GM12878 (cell line): ENCODE data around the gene AP3B1.

Source experiments
- KLF5 ChIP-seq: fragments of 450-650 bp; IDR thresholded peaks from 2 replicates; pipeline ENCODE4 v1.6.1; 2014; ENCODE audit warnings: mild to moderate bottlenecking; ENCODE audit not compliant: partially characterized antibody
- SREBF2 ChIP-seq: IDR thresholded peaks from 2 replicates; pipeline ENCODE4 v1.6.1; 2012; ENCODE audit warnings: mild to moderate bottlenecking, low read length
- STAT3 ChIP-seq: IDR thresholded peaks from 2 replicates; pipeline ENCODE4 v1.6.1; 2011; ENCODE audit warnings: low read depth, low read length, improper control_type of control experiment
- TF ChIP-seq, protein P1 (sequence below), 3 experiments: IDR thresholded peaks in 2 of 3; conservative IDR thresholded peaks in 1 of 3; 2 replicates each; pipeline ENCODE4 v1.5.1; 2011; ENCODE audit warnings: low read depth in 3 of 3, low read length in 3 of 3, mild to moderate bottlenecking in 3 of 3, control low read depth in 2 of 3, moderate library complexity in 2 of 3, inconsistent platforms in 1 of 3, mixed read lengths in 1 of 3; ENCODE audit not compliant: control insufficient read depth in 2 of 3, insufficient read depth in 1 of 3; ENCODE audit errors: extremely low read depth in 1 of 3
- TF ChIP-seq, protein P2 (sequence below): fragments of 450-650 bp; IDR thresholded peaks from 2 replicates; pipeline ENCODE4 v1.6.1; 2017; ENCODE audit warnings: mild to moderate bottlenecking

DNA sequence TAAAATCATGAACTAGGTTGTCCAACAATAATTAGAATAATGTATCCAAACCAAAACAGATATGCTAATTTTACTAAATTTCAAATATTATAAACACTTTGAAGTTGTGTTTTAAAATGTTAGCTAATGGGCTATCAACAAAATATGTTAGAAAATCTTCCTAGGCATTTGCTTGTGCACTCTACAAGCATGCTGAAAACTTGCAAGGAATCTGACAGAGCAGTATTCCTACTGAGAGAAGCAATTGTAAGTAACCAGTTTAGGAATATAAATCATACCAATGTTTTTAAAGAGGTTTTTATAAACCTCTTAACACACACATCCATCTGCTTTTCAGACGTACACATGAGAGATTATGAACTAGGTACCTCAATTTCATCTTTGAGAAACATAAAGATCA lies 289.9 kb downstream of the AP3B1 start:
- TF ChIP-seq KLF5 = no peak
- no peak for TF ChIP-seq STAT3
- TF ChIP-seq, protein P1, sequence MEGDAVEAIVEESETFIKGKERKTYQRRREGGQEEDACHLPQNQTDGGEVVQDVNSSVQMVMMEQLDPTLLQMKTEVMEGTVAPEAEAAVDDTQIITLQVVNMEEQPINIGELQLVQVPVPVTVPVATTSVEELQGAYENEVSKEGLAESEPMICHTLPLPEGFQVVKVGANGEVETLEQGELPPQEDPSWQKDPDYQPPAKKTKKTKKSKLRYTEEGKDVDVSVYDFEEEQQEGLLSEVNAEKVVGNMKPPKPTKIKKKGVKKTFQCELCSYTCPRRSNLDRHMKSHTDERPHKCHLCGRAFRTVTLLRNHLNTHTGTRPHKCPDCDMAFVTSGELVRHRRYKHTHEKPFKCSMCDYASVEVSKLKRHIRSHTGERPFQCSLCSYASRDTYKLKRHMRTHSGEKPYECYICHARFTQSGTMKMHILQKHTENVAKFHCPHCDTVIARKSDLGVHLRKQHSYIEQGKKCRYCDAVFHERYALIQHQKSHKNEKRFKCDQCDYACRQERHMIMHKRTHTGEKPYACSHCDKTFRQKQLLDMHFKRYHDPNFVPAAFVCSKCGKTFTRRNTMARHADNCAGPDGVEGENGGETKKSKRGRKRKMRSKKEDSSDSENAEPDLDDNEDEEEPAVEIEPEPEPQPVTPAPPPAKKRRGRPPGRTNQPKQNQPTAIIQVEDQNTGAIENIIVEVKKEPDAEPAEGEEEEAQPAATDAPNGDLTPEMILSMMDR (IDR thresholded peaks at IDR 0.05 in 2 of 3, conservative IDR thresholded peaks at IDR 0.05 in 1 of 3; ENCODE audit: control insufficient read depth in 2 of 3, extremely low read depth in 1 of 3, insufficient read depth in 1 of 3, low read depth in 3 of 3, low read length in 3 of 3) = no peak
- TF ChIP-seq, protein P2, sequence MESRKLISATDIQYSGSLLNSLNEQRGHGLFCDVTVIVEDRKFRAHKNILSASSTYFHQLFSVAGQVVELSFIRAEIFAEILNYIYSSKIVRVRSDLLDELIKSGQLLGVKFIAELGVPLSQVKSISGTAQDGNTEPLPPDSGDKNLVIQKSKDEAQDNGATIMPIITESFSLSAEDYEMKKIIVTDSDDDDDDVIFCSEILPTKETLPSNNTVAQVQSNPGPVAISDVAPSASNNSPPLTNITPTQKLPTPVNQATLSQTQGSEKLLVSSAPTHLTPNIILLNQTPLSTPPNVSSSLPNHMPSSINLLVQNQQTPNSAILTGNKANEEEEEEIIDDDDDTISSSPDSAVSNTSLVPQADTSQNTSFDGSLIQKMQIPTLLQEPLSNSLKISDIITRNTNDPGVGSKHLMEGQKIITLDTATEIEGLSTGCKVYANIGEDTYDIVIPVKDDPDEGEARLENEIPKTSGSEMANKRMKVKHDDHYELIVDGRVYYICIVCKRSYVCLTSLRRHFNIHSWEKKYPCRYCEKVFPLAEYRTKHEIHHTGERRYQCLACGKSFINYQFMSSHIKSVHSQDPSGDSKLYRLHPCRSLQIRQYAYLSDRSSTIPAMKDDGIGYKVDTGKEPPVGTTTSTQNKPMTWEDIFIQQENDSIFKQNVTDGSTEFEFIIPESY = no peak
- no peak for TF ChIP-seq SREBF2
